ENCODE measurements around the gene CALHM6. TPM values are rescaled to one million over a fixed set of nuclear protein-coding genes. Genes with fewer than 3 reads are reported as not detected.

The CALHM6 gene
- total RNA-seq, 1 donor: not detected

GRCh38 chr6:116507324-116507723, 46.1 kb downstream of the CALHM6 start:
- TF ChIP-seq CTCF (IDR thresholded peaks at IDR 0.05; ENCODE audit: insufficient read depth, low read depth, low read length): no peak
- H3K4me3 ChIP-seq (ENCODE audit: low read depth, low read length): no peak overlapping the region
- DNase-seq (ENCODE audit: low read depth): no peak

- H3K4me3 ChIP-seq (ENCODE audit: low read depth, low read length): no peak overlapping the region
- no peak for DNase-seq (ENCODE audit: low read depth)
- TF ChIP-seq CTCF (IDR thresholded peaks at IDR 0.05; ENCODE audit: insufficient read depth, low read depth, low read length): no peak
These were observed 47.4 kb downstream of the CALHM6 start for GRCh38 chr6:116508527-116508926.

- peak; percentile 65 for TF ChIP-seq CTCF (IDR thresholded peaks at IDR 0.05; ENCODE audit: insufficient read depth, low read depth, low read length)
- DNase-seq (ENCODE audit: low read depth): peak; percentile 76
- peak within 1 kb of the TSS; percentile 50 for H3K4me3 ChIP-seq (ENCODE audit: low read depth, low read length)
These were observed 50.4 kb downstream of the CALHM6 start, which contains the start of gene CALHM5 for GRCh38 chr6:116511424-116512110. Gene CALHM5, plus strand, starts transcription at chr6:116511639. Its CDS starts 58 bp downstream, at chr6:116511697.

GRCh38 chr6:116512111-116512559, 51.0 kb downstream of the CALHM6 start:
- H3K4me3 ChIP-seq (ENCODE audit: low read depth, low read length): peak overlapping the region; percentile 50
- TF ChIP-seq CTCF (IDR thresholded peaks at IDR 0.05; ENCODE audit: insufficient read depth, low read depth, low read length): no peak
- DNase-seq (ENCODE audit: low read depth): peak; percentile 47

GRCh38 chr6:116512734-116513133, 51.6 kb downstream of the CALHM6 start:
- H3K4me3 ChIP-seq (ENCODE audit: low read depth, low read length): peak overlapping the region; percentile 50
- TF ChIP-seq CTCF (IDR thresholded peaks at IDR 0.05; ENCODE audit: insufficient read depth, low read depth, low read length): no peak
- no peak for DNase-seq (ENCODE audit: low read depth)

Other genes starting within 250 kb of the CALHM6 start
- 16.4 and 18.0 TPM in 2 replicates for gene TSPYL4, start 207.3 kb upstream of the CALHM6 start, total RNA-seq
- 76.3 and 114 TPM in 2 replicates for gene TSPYL1, start 181.4 kb upstream of the CALHM6 start, total RNA-seq
- 93.3 and 111 TPM in 2 replicates for gene DSE, start 90.4 kb upstream of the CALHM6 start, total RNA-seq
- 4.7 and 7.7 TPM in 2 replicates for gene CALHM5, start 50.3 kb downstream of the CALHM6 start, total RNA-seq
- under 0.01 TPM in 1 of 2 replicates, not detected in the other for gene TRAPPC3L, start 84.3 kb downstream of the CALHM6 start, total RNA-seq
- gene CALHM4, start 92.4 kb downstream of the CALHM6 start, total RNA-seq: not detected in 2 replicates
- gene RWDD1, start 110.1 kb downstream of the CALHM6 start, total RNA-seq: 31.9 and 45.3 TPM in 2 replicates
- gene RSPH4A, start 155.1 kb downstream of the CALHM6 start, total RNA-seq: under 0.01 and 0.32 TPM in 2 replicates
- gene ZUP1, start 207.4 kb downstream of the CALHM6 start, total RNA-seq: 13.5 and 15.5 TPM in 2 replicates
- 6.1 and 7.8 TPM in 2 replicates for gene KPNA5, start 219.8 kb downstream of the CALHM6 start, total RNA-seq